A673 (cell line): ENCODE data around the gene MRPS25. TPM values are rescaled to one million over a fixed set of nuclear protein-coding genes. Genes with fewer than 3 reads are reported as not detected.
A peak's percentile ranks its signal among the peaks of the same experiment; 100 is the strongest.

Source experiments
- BruUV-seq: library from RNA; stranded (reverse); fragments of 400-500 nt; replicated peaks from 2 replicates; lab custom pipeline; 2021; lab: Mats Ljungman, UMichigan
- CTCF ChIA-PET: fragments of 300-600 bp; sonication (Branson Sonifier 250); formaldehyde crosslinking; loops from one replicate; lab custom pipeline; 2022; ENCODE audit warnings: antibody characterized with exemption; lab: Charles Lee
- POLR2A ChIA-PET: fragments of 300-600 bp; sonication (Branson Sonifier 250); formaldehyde crosslinking; loops from one replicate; lab custom pipeline; 2022; ENCODE audit warnings: antibody characterized with exemption; ENCODE audit not compliant: low non-redundant PET; lab: Charles Lee
- DNase-seq: peaks from one replicate; pipeline ENCODE4 v3.0.0-alpha.2; 2015; ENCODE audit warnings: low spot score
- H3K27ac ChIP-seq: fragments of 200-600 bp; sonication (generic); 2 replicates; pipeline ENCODE4 v1.5.1; 2016; ENCODE audit warnings: mixed run types, low read depth, mild to moderate bottlenecking, mixed read lengths, antibody characterized with exemption, low read length; ENCODE audit not compliant: poor library complexity, severe bottlenecking
- H3K27me3 ChIP-seq: fragments of 200-600 bp; sonication (generic); replicated peaks from 2 replicates; pipeline ENCODE4 v1.6.1; 2017; ENCODE audit warnings: mixed run types, low read depth, mild to moderate bottlenecking, mixed read lengths, antibody characterized with exemption, low read length; ENCODE audit not compliant: insufficient read depth, poor library complexity
- H3K36me3 ChIP-seq: fragments of 200-600 bp; sonication (generic); 2 replicates; pipeline ENCODE4 v1.6.1; 2016; ENCODE audit warnings: mixed run types, mild to moderate bottlenecking, mixed read lengths, antibody characterized with exemption, low read length; ENCODE audit not compliant: insufficient read depth, poor library complexity, severe bottlenecking
- H3K4me1 ChIP-seq: fragments of 200-600 bp; sonication (generic); 2 replicates; pipeline ENCODE4 v1.6.1; 2017; ENCODE audit warnings: mixed run types, mild to moderate bottlenecking, mixed read lengths, antibody characterized with exemption, low read length; ENCODE audit not compliant: insufficient read depth, poor library complexity, severe bottlenecking
- H3K4me3 ChIP-seq: fragments of 200-600 bp; sonication (generic); 2 replicates; pipeline ENCODE4 v1.5.1; 2016; ENCODE audit warnings: low read depth, mixed run types, mild to moderate bottlenecking, mixed read lengths, low read length; ENCODE audit not compliant: poor library complexity, severe bottlenecking
- H3K9me3 ChIP-seq: fragments of 200-600 bp; sonication (generic); 2 replicates; pipeline ENCODE4 v1.6.1; 2016; ENCODE audit warnings: mixed run types, low read depth, mild to moderate bottlenecking, mixed read lengths, antibody characterized with exemption, low read length; ENCODE audit not compliant: poor library complexity, severe bottlenecking
- EZH2 ChIP-seq: fragments of 200-600 bp; sonication (generic); IDR thresholded peaks from 2 replicates; pipeline ENCODE4 v1.6.1; 2017; ENCODE audit warnings: borderline replicate concordance, low read depth, mild to moderate bottlenecking, mixed read lengths, antibody characterized with exemption, low read length; ENCODE audit not compliant: poor library complexity, severe bottlenecking
- intact Hi-C: fragments of 100-400 bp; cut with micrococcal nuclease; formaldehyde crosslinking; loops from one replicate; pipeline ENCODE4 v1.10.0; 2022; ENCODE audit not compliant: unreplicated experiment
- total RNA-seq: library from RNA; stranded (reverse); gene quantifications from 2 replicates; pipeline ENCODE4 v1.2.3, GENCODE V29; 2021
- TF ChIP-seq, protein P1 (sequence below): fragments of 300-800, 200-600 bp; sonication (generic); conservative IDR thresholded peaks from 2 replicates; pipeline ENCODE4 v1.5.1; 2017; ENCODE audit warnings: low read depth, mild to moderate bottlenecking, antibody characterized with exemption, low read length, moderate library complexity, mixed read lengths

MRPS25 gene
- total RNA-seq, 1 experiment from 2014 or later, result 91.3 TPM

DNA sequence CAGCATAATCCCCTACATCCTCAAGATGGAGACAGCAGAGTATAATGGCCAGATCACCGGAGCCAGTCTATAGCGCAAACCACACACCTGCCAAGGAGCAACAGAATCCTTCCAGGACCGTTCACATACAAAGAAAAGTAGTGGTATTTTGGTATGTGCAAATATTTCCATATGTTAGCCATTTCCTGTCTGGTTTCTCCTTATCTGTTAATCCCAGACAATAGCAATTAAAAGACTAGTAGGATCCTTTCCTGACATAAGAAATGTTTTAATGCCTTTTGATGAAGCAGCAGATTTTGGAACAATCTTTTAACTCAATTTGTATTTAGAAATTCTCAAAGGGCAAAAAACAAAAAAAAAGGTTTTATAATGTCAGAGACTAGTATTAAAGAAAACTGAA, 22.2 kb downstream of the MRPS25 start:
- no peak overlapping the region for H3K4me3 ChIP-seq
- no peaks in the 10 kb centered on the region for H3K9me3 ChIP-seq
- POLR2A ChIA-PET, result interaction anchor here (0.6 kb wide), 1 partner anchor 22 kb away, joined by 4 read pairs; the partner anchor contains the start of gene MRPS25
- peaks cover 93% of the 10 kb centered on the region for H3K36me3 ChIP-seq
- H3K27me3 ChIP-seq, result no peaks in the 10 kb centered on the region
- intact Hi-C loops, result loop anchor here (5.0 kb wide), 1 partner anchor 116 kb away; no protein-coding TSS in a partner anchor
- peak; percentile 66 for DNase-seq
- H3K27ac ChIP-seq, result peak overlapping the region; percentile 53
- peaks cover 33% of the 10 kb centered on the region for H3K4me1 ChIP-seq
- TF ChIP-seq, protein P1, sequence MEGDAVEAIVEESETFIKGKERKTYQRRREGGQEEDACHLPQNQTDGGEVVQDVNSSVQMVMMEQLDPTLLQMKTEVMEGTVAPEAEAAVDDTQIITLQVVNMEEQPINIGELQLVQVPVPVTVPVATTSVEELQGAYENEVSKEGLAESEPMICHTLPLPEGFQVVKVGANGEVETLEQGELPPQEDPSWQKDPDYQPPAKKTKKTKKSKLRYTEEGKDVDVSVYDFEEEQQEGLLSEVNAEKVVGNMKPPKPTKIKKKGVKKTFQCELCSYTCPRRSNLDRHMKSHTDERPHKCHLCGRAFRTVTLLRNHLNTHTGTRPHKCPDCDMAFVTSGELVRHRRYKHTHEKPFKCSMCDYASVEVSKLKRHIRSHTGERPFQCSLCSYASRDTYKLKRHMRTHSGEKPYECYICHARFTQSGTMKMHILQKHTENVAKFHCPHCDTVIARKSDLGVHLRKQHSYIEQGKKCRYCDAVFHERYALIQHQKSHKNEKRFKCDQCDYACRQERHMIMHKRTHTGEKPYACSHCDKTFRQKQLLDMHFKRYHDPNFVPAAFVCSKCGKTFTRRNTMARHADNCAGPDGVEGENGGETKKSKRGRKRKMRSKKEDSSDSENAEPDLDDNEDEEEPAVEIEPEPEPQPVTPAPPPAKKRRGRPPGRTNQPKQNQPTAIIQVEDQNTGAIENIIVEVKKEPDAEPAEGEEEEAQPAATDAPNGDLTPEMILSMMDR, result no peak
- TF ChIP-seq EZH2, result no peak
- CTCF ChIA-PET, result no interaction called here
- BruUV-seq, result no TSS peak

DNA sequence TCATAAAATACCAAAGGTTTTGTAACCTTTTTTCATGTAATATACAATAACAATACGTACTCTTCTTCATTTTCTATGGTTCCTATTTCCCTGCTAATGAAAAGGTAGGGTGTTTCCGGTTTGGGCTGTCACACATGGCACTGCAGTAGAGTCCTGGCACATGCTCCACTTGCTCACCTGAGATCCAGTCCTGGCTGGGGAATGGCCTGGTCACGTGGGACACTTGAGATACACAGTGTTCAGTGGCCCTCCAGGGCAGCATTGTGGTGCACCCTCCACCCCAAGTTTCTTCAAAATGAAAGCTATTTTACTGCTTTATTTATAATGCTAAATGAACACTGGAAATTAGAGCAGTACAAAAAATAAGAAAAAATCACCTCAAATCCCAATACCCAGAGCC, 23.2 kb downstream of the MRPS25 start:
- intact Hi-C loops, result loop anchor here (5.0 kb wide), 1 partner anchor 115 kb away; no protein-coding TSS in a partner anchor
- no peaks in the 10 kb centered on the region for H3K9me3 ChIP-seq
- no peak overlapping the region for H3K4me3 ChIP-seq
- peaks cover 33% of the 10 kb centered on the region for H3K4me1 ChIP-seq
- TF ChIP-seq, protein P1, result no peak
- TF ChIP-seq EZH2, result no peak
- no peaks in the 10 kb centered on the region for H3K27me3 ChIP-seq
- DNase-seq, result no peak
- CTCF ChIA-PET, result no interaction called here
- H3K36me3 ChIP-seq, result peaks cover 93% of the 10 kb centered on the region
- POLR2A ChIA-PET, result no interaction called here
- H3K27ac ChIP-seq, result peak overlapping the region; percentile 5
- BruUV-seq, result no TSS peak

DNA sequence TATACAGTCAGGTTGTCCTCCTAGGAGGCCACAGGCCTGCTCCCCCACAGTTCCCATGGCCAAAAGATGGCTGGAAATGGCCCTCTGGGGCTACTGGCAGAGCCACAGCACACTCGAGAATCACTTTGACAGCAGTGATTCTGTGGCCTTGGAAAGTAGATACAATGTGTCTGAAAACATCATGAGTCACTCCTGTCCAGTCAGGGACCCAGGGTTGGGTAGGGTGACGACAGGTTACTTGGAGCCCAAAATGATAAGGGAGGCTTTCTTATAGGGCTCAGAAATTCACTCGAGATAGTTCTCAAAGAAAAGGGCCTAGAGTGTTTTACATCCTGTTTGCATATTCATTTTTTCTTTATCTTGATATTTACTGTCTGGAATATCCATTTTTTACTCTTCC, 24.3 kb downstream of the MRPS25 start:
- no peak for DNase-seq
- no peaks in the 10 kb centered on the region for H3K27me3 ChIP-seq
- no peak for TF ChIP-seq EZH2
- TF ChIP-seq, protein P1, result no peak
- H3K36me3 ChIP-seq, result peaks cover 87% of the 10 kb centered on the region
- BruUV-seq, result no TSS peak
- intact Hi-C loops, result loop anchor here (5.0 kb wide), 1 partner anchor 114 kb away; no protein-coding TSS in a partner anchor
- no peak overlapping the region for H3K27ac ChIP-seq
- no peaks in the 10 kb centered on the region for H3K9me3 ChIP-seq
- POLR2A ChIA-PET, result no interaction called here
- H3K4me3 ChIP-seq, result no peak overlapping the region
- peaks cover 33% of the 10 kb centered on the region for H3K4me1 ChIP-seq
- CTCF ChIA-PET, result no interaction called here
